DND-41 (cell line): ENCODE measurements around the gene MAOB.

Experiments used
- ATAC-seq: fragments of 200-7000 bp; cut with Tn5 transposase; 3 replicates; pipeline ENCODE4 v1.9.1; 2021; ENCODE audit warnings: low read depth; ENCODE audit not compliant: insufficient read depth
- DNase-seq: peaks from one replicate; pipeline ENCODE4 v3.0.0-alpha.2; 2020
- H2AFZ ChIP-seq: 2 replicates; pipeline ENCODE4 v1.6.0; 2012; ENCODE audit warnings: low read depth, low read length
- H3K27ac ChIP-seq: 2 replicates; pipeline ENCODE4 v1.5.1; 2012; ENCODE audit warnings: low read length, inconsistent platforms
- H3K27me3 ChIP-seq: fragments of 200-600 bp; sonication (generic); 2 replicates; pipeline ENCODE4 v1.6.0; 2012; ENCODE audit warnings: low read length, mild to moderate bottlenecking, inconsistent platforms; ENCODE audit not compliant: insufficient read depth, poor library complexity
- H3K36me3 ChIP-seq: 2 replicates; pipeline ENCODE4 v1.5.1; 2012; ENCODE audit warnings: low read length, inconsistent platforms; ENCODE audit not compliant: insufficient read depth
- H3K4me1 ChIP-seq: 2 replicates; pipeline ENCODE4 v1.5.1; 2012; ENCODE audit warnings: mild to moderate bottlenecking, low read length; ENCODE audit not compliant: insufficient read depth
- H3K4me2 ChIP-seq: 2 replicates; pipeline ENCODE4 v1.6.0; 2012; ENCODE audit warnings: mild to moderate bottlenecking, moderate library complexity, low read length, inconsistent platforms; ENCODE audit not compliant: insufficient read depth
- H3K4me3 ChIP-seq, 2 experiments: fragments of 200-600 bp in 1 of 2; shearing (Covaris generic) in 1 of 2; 2 replicates each; pipeline ENCODE4 v1.5.1; 2012 to 2016; ENCODE audit warnings: inconsistent platforms in 2 of 2, low read length in 2 of 2, mild to moderate bottlenecking in 2 of 2, low read depth in 1 of 2, moderate library complexity in 1 of 2
- H3K79me2 ChIP-seq: 2 replicates; pipeline ENCODE4 v1.6.0; 2012; ENCODE audit warnings: low read length, inconsistent platforms; ENCODE audit not compliant: insufficient read depth
- H3K9ac ChIP-seq: 2 replicates; pipeline ENCODE4 v1.6.0; 2012; ENCODE audit warnings: low read depth, mild to moderate bottlenecking, inconsistent platforms, low read length, moderate library complexity
- H3K9me3 ChIP-seq: 2 replicates; pipeline ENCODE4 v1.5.1; 2012; ENCODE audit warnings: low read length, moderate library complexity, mild to moderate bottlenecking, inconsistent platforms; ENCODE audit not compliant: insufficient read depth, severe bottlenecking
- H4K20me1 ChIP-seq: 2 replicates; pipeline ENCODE4 v1.6.0; 2012; ENCODE audit warnings: low read length; ENCODE audit not compliant: insufficient read depth
- EZH2 ChIP-seq: IDR thresholded peaks from 3 replicates; pipeline ENCODE4 v1.6.1; 2012; ENCODE audit warnings: borderline replicate concordance, low read depth, mild to moderate bottlenecking, moderate library complexity, low read length, inconsistent platforms; ENCODE audit not compliant: severe bottlenecking
- TF ChIP-seq, protein P1 (sequence below): IDR thresholded peaks from 2 replicates; pipeline ENCODE4 v1.5.1; 2012; ENCODE audit warnings: borderline replicate concordance, low read length, moderate library complexity, mild to moderate bottlenecking; ENCODE audit not compliant: poor library complexity, severe bottlenecking; ENCODE audit errors: extremely low read depth

The MAOB gene

DNA sequence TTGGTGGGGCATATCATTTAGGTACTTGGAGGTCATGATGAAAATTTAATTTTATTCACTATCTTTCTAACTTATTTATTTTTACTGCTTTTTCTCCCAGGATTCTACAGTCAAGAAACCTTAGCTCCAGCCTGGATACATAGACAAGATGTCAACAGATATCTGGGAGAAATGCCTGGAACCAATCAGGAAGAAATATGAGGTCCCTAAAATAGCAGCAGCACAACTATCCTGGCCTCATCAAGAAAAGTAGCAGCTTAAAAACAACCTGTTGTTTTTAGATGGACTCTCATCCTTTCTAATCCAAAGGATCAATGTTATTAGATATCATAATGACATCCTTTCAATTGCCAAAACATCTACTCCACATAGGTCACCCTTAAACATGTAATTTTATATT, 54.5 kb downstream of the MAOB start:
- no peak overlapping the region for H3K4me3 ChIP-seq
- no peak overlapping the region for H2AFZ ChIP-seq
- no peaks in the 10 kb centered on the region for H3K27me3 ChIP-seq
- no peaks in the 10 kb centered on the region for H3K36me3 ChIP-seq
- H3K9me3 ChIP-seq: no peaks in the 10 kb centered on the region
- no peaks in the 10 kb centered on the region for H4K20me1 ChIP-seq
- H3K79me2 ChIP-seq: no peaks in the 10 kb centered on the region
- no peak overlapping the region for H3K4me2 ChIP-seq
- no peaks in the 10 kb centered on the region for H3K4me1 ChIP-seq
- H3K27ac ChIP-seq: no peak overlapping the region
- no peak for DNase-seq
- ATAC-seq: no peak
- TF ChIP-seq, protein P1, sequence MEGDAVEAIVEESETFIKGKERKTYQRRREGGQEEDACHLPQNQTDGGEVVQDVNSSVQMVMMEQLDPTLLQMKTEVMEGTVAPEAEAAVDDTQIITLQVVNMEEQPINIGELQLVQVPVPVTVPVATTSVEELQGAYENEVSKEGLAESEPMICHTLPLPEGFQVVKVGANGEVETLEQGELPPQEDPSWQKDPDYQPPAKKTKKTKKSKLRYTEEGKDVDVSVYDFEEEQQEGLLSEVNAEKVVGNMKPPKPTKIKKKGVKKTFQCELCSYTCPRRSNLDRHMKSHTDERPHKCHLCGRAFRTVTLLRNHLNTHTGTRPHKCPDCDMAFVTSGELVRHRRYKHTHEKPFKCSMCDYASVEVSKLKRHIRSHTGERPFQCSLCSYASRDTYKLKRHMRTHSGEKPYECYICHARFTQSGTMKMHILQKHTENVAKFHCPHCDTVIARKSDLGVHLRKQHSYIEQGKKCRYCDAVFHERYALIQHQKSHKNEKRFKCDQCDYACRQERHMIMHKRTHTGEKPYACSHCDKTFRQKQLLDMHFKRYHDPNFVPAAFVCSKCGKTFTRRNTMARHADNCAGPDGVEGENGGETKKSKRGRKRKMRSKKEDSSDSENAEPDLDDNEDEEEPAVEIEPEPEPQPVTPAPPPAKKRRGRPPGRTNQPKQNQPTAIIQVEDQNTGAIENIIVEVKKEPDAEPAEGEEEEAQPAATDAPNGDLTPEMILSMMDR: no peak
- no peak for TF ChIP-seq EZH2
- H3K9ac ChIP-seq: no peak overlapping the region

DNA sequence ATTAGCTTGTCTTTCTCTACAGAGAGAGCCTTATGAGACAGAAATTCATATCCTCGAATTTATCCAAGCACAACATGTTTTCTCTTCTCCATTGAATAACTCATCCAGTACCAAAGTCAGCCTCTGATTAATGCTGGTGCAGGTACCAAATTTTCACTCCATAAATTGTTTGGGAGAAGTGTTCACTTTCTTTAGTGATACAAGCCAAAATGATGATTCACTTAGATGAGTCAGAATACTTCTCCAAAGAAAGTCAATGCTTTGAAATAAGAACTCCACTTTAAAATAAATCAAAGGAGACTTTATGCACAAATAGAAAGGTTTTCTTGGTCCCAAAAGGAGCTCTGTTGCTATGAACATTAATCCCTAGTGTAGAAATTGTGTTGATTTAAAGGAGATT, 60.2 kb downstream of the MAOB start:
- no peak for TF ChIP-seq EZH2
- TF ChIP-seq, protein P1: no peak
- Histone ChIP-seq H3K4me3 (no peak overlapping the region), H3K79me2 (no peaks in the 10 kb centered on the region), H3K9ac (no peak overlapping the region), H3K36me3 (no peaks in the 10 kb centered on the region), H3K4me1 (no peaks in the 10 kb centered on the region), H2AFZ (no peak overlapping the region), H3K9me3 (no peaks in the 10 kb centered on the region), H3K27ac (no peak overlapping the region), H3K4me2 (no peak overlapping the region), H3K27me3 (no peaks in the 10 kb centered on the region), H4K20me1 (no peaks in the 10 kb centered on the region)
- DNase-seq (no peak), ATAC-seq (no peak)

DNA sequence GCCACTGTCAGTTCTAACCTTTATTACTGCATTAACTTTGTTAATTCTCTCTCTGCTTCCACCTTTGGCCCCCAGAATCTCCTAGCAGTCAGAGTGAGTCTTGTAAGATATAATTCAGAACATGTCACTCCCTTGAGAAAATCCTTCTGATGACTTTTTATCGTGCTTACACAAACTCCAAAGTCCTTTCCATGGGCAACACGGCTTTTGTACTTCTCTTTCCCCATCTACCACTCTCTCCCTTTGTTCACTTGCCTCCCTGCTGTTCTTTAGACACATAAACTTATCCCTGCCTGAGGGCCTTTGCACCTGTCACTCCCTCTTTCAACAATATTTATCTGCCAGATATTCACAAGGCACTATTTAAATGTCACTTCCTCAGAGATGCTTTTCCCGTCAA, 64.8 kb downstream of the MAOB start:
- no peak for ATAC-seq
- H3K27me3 ChIP-seq: no peaks in the 10 kb centered on the region
- H2AFZ ChIP-seq: no peak overlapping the region
- H4K20me1 ChIP-seq: no peaks in the 10 kb centered on the region
- no peak overlapping the region for H3K9ac ChIP-seq
- H3K79me2 ChIP-seq: no peaks in the 10 kb centered on the region
- no peaks in the 10 kb centered on the region for H3K9me3 ChIP-seq
- no peak overlapping the region for H3K4me2 ChIP-seq
- no peak for TF ChIP-seq EZH2
- TF ChIP-seq, protein P1: no peak
- DNase-seq: no peak
- no peak overlapping the region for H3K27ac ChIP-seq
- no peak overlapping the region for H3K4me3 ChIP-seq
- H3K36me3 ChIP-seq: no peaks in the 10 kb centered on the region
- H3K4me1 ChIP-seq: peaks cover 11% of the 10 kb centered on the region

DNA sequence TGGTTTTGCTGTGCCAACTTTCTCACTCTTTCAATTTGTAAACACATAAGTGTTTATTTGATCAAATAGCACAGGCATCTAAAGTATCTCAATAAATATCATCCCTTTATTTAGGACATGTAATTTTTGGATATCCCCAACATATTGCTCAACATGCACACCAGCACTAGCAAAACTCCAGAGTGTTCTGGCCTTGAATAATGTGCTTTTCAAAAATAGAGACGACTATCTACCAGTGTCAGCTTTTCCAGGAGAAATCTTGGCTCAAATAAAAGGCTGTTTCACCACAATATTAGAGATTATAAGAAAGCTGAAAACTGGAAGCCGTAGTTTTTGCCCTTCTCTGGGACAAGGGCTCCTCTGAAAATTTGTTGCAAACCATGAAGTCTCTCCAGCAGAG, 67.0 kb downstream of the MAOB start:
- Histone ChIP-seq H2AFZ (no peak overlapping the region), H3K36me3 (no peaks in the 10 kb centered on the region), H3K9me3 (no peaks in the 10 kb centered on the region), H4K20me1 (no peaks in the 10 kb centered on the region), H3K27me3 (no peaks in the 10 kb centered on the region), H3K4me2 (no peak overlapping the region), H3K27ac (no peak overlapping the region), H3K79me2 (no peaks in the 10 kb centered on the region), H3K9ac (no peak overlapping the region), H3K4me1 (peaks cover 11% of the 10 kb centered on the region), H3K4me3 (no peak overlapping the region)
- ATAC-seq: no peak
- no peak for DNase-seq
- TF ChIP-seq, protein P1: no peak
- no peak for TF ChIP-seq EZH2
